ENCODE measurements around the gene CYP19A1. TPM values are rescaled to one million over a fixed set of nuclear protein-coding genes. Genes with fewer than 3 reads are reported as not detected.

Gene CYP19A1
- total and polyA plus RNA-seq, 2 experiments from 2014 or later: 1.4 to 35.4 TPM

GRCh38 chr15:51318382-51319150, 19.8 kb downstream of the CYP19A1 start:
- Histone ChIP-seq H2AFZ (no peak overlapping the region), H3K27ac (peak overlapping the region; percentile 9), H3K4me3 (no peak overlapping the region), H3K27me3 (no peaks in the 10 kb centered on the region), H3K36me3 (replicated peaks; ENCODE audit: insufficient read depth, low read depth) (no peaks in the 10 kb centered on the region), H3K9me2 (replicated peaks; ENCODE audit: insufficient read depth) (no peaks in the 10 kb centered on the region), H3K4me2 (no peak overlapping the region), H3K79me2 (no peaks in the 10 kb centered on the region), H4K20me1 (ENCODE audit: insufficient read depth, poor library complexity, severe bottlenecking) (no peaks in the 10 kb centered on the region), H3K9me3 (ENCODE audit: low read depth) (no peaks in the 10 kb centered on the region), H3K4me1 (ENCODE audit: insufficient read depth) (peaks cover 24% of the 10 kb centered on the region)
- WGBS (ENCODE audit: low lambda C conversion rate, missing lambda C conversion rate): 82% methylated on average over 7 of the region's 7 CpGs
- DNase-seq (ENCODE audit: low spot score): no peak
- TF ChIP-seq EZH2 (IDR thresholded peaks at IDR 0.05; ENCODE audit: borderline replicate concordance) (no peak), CTCF (IDR thresholded peaks at IDR 0.05; ENCODE audit: poor library complexity) (no peak), EZH2phosphoT487 (IDR thresholded peaks at IDR 0.05; ENCODE audit: low read depth, severe bottlenecking, unreplicated experiment) (no peak)

- H3K27ac ChIP-seq: no peak overlapping the region
- WGBS (ENCODE audit: low lambda C conversion rate, missing lambda C conversion rate): 100% methylated on average over 1 of the region's 1 CpG
- no peak overlapping the region for H2AFZ ChIP-seq
Measured at GRCh38 chr15:51316636-51317035, 21.8 kb downstream of the CYP19A1 start.

GRCh38 chr15:51315726-51316125, 22.7 kb downstream of the CYP19A1 start:
- no peaks in the 10 kb centered on the region for H3K9me3 ChIP-seq (ENCODE audit: low read depth)
- no peaks in the 10 kb centered on the region for H4K20me1 ChIP-seq (ENCODE audit: insufficient read depth, poor library complexity, severe bottlenecking)
- no peak overlapping the region for H3K4me3 ChIP-seq
- no peaks in the 10 kb centered on the region for H3K36me3 ChIP-seq (replicated peaks; ENCODE audit: insufficient read depth, low read depth)
- no peaks in the 10 kb centered on the region for H3K9me2 ChIP-seq (replicated peaks; ENCODE audit: insufficient read depth)
- peaks cover 28% of the 10 kb centered on the region for H3K4me1 ChIP-seq (ENCODE audit: insufficient read depth)
- no peak overlapping the region for H2AFZ ChIP-seq
- 63% methylated on average over 7 of the region's 7 CpGs for WGBS (ENCODE audit: low lambda C conversion rate, missing lambda C conversion rate)
- no peak for TF ChIP-seq EZH2phosphoT487 (IDR thresholded peaks at IDR 0.05; ENCODE audit: low read depth, severe bottlenecking, unreplicated experiment)
- no peak for TF ChIP-seq EZH2 (IDR thresholded peaks at IDR 0.05; ENCODE audit: borderline replicate concordance)
- no peak for TF ChIP-seq CTCF (IDR thresholded peaks at IDR 0.05; ENCODE audit: poor library complexity)
- H3K79me2 ChIP-seq: no peaks in the 10 kb centered on the region
- DNase-seq (ENCODE audit: low spot score): no peak
- H3K4me2 ChIP-seq: no peak overlapping the region
- H3K27ac ChIP-seq: peak overlapping the region; percentile 89
- no peaks in the 10 kb centered on the region for H3K27me3 ChIP-seq

More at GRCh38 chr15:51316636-51317035, 21.8 kb downstream of the CYP19A1 start:
- TF ChIP-seq EZH2 (IDR thresholded peaks at IDR 0.05; ENCODE audit: borderline replicate concordance): no peak
- no peak for TF ChIP-seq CTCF (IDR thresholded peaks at IDR 0.05; ENCODE audit: poor library complexity)
- no peak for TF ChIP-seq EZH2phosphoT487 (IDR thresholded peaks at IDR 0.05; ENCODE audit: low read depth, severe bottlenecking, unreplicated experiment)
- Histone ChIP-seq H3K9me2 (replicated peaks; ENCODE audit: insufficient read depth) (no peaks in the 10 kb centered on the region), H3K4me3 (no peak overlapping the region), H3K36me3 (replicated peaks; ENCODE audit: insufficient read depth, low read depth) (no peaks in the 10 kb centered on the region), H3K9me3 (ENCODE audit: low read depth) (no peaks in the 10 kb centered on the region), H3K4me1 (ENCODE audit: insufficient read depth) (peaks cover 25% of the 10 kb centered on the region), H4K20me1 (ENCODE audit: insufficient read depth, poor library complexity, severe bottlenecking) (no peaks in the 10 kb centered on the region), H3K27me3 (no peaks in the 10 kb centered on the region), H3K79me2 (no peaks in the 10 kb centered on the region), H3K4me2 (no peak overlapping the region)
- DNase-seq (ENCODE audit: low spot score): no peak
